ENCODE results near the gene PCSK6.

GRCh38 chr15:101466188-101466587, 23.3 kb downstream of the PCSK6 start:
- TF ChIP-seq POLR2A (IDR thresholded peaks at IDR 0.05; ENCODE audit: low read length) (no peak), GATA1 (IDR thresholded peaks at IDR 0.05; ENCODE audit: low read depth, low read length) (no peak)

Measured in erythroblast (primary cell).